Right lobe of liver (tissue), 4 donors: ENCODE measurements around the gene GATA5.

Experiments
- CTCF ChIP-seq, 4 donors: fragments of 200-600 bp in 3 of 4; fragments of 450-650 bp in 1 of 4; IDR thresholded peaks; one replicate each; pipeline versions ENCODE4 v1.5.1 to v1.8.0; 2016 to 2022; ENCODE audit warnings: antibody characterized with exemption in 4 of 4, mild to moderate bottlenecking in 2 of 4
- POLR2A ChIP-seq: fragments of 450-650 bp; IDR thresholded peaks from one replicate; pipeline ENCODE4 v1.6.1; 2017; ENCODE audit warnings: antibody characterized with exemption, mild to moderate bottlenecking
- donor health status: DM: no; HTN: no; CAD: no.
- donor health status: DM: no; HTN: no; CAD: no.
- donor health status: DM: no; HTN: yes; CAD: no.

- TF ChIP-seq POLR2A: no peak
- TF ChIP-seq CTCF (IDR thresholded peaks at IDR 0.05): no peak
Measured at GRCh38 chr20:62503401-62504178, 27.8 kb upstream of the GATA5 start.
